ENCODE measurements around the gene ACCSL.

The ACCSL gene

DNA sequence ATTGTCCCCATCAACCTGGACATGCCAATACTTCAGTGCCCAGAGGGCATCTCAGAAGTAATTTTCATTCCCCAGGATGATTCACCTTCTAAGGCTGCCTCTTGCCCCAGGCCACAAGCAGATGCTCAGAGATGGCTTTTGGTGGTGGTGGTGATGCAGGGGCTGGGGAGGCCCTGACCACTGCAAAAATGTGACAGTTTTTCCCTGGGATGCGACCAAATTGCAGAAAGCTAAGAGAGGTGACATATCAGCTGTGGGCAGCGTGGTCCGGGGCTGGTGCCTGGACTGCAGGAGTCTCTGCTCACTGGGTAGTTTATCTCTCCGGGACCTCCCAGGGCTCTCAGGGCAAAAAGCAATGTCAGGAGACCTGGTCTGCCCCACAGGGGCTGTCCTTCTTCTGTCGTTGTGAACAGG lies 39.7 kb upstream of the ACCSL start:
- Histone ChIP-seq H3K27me3 (ENCODE audit: insufficient read depth, low read length) (no peaks in the 10 kb centered on the region), H3K27ac (ENCODE audit: low read depth, low read length) (no peak overlapping the region), H3K9me3 (ENCODE audit: insufficient read depth, low read depth, low read length) (no peaks in the 10 kb centered on the region), H3K4me1 (ENCODE audit: insufficient read depth, low read length) (peaks cover 15% of the 10 kb centered on the region), H3K36me3 (ENCODE audit: insufficient read depth, low read length) (no peaks in the 10 kb centered on the region), H3K4me3 (ENCODE audit: low read length) (no peak overlapping the region), H3K9ac (ENCODE audit: low read depth, low read length) (no peak overlapping the region)
- 87% methylated on average over 5 of the region's 5 CpGs for WGBS

DNA sequence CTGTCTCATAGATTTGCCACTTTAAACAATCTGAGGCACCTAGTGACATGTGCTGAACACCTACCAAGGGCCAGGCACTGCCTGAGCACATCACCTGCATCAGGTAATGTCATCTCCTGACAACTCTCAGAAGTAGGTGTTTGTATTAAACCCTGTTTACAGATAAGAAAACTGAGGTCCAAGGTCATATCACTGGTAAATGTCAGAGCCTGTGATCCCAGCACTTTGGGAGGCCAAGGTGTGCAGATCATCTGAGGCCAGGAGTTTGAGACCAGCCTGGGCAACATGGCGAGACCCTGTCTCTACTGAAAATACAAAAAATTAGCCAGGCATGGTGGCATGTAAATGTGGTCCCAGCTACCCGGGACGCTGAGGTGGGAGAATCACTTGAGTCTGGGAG lies 39.1 kb upstream of the ACCSL start:
- H3K27me3 ChIP-seq (ENCODE audit: insufficient read depth, low read length) = no peaks in the 10 kb centered on the region
- 94% methylated on average over 3 of the region's 3 CpGs for WGBS
- no peaks in the 10 kb centered on the region for H3K36me3 ChIP-seq (ENCODE audit: insufficient read depth, low read length)
- no peak overlapping the region for H3K27ac ChIP-seq (ENCODE audit: low read depth, low read length)
- H3K9ac ChIP-seq (ENCODE audit: low read depth, low read length) = no peak overlapping the region
- peaks cover 15% of the 10 kb centered on the region for H3K4me1 ChIP-seq (ENCODE audit: insufficient read depth, low read length)
- H3K9me3 ChIP-seq (ENCODE audit: insufficient read depth, low read depth, low read length) = no peaks in the 10 kb centered on the region
- H3K4me3 ChIP-seq (ENCODE audit: low read length) = no peak overlapping the region

GRCh38 chr11:44010789-44011251 lies 37.0 kb upstream of the ACCSL start:
- 91% methylated on average over 4 of the region's 4 CpGs for WGBS

GRCh38 chr11:44011797-44012196 lies 36.0 kb upstream of the ACCSL start:
- Histone ChIP-seq H3K4me1 (ENCODE audit: insufficient read depth, low read length) (no peaks in the 10 kb centered on the region), H3K27me3 (ENCODE audit: insufficient read depth, low read length) (no peaks in the 10 kb centered on the region), H3K36me3 (ENCODE audit: insufficient read depth, low read length) (no peaks in the 10 kb centered on the region), H3K27ac (ENCODE audit: low read depth, low read length) (no peak overlapping the region), H3K9ac (ENCODE audit: low read depth, low read length) (no peak overlapping the region), H3K4me3 (ENCODE audit: low read length) (no peak overlapping the region), H3K9me3 (ENCODE audit: insufficient read depth, low read depth, low read length) (no peaks in the 10 kb centered on the region)
- WGBS = 100% methylated on average over 1 of the region's 1 CpG

More at GRCh38 chr11:44010789-44011251, 37.0 kb upstream of the ACCSL start:
- no peak overlapping the region for H3K4me3 ChIP-seq (ENCODE audit: low read length)
- no peaks in the 10 kb centered on the region for H3K27me3 ChIP-seq (ENCODE audit: insufficient read depth, low read length)
- no peaks in the 10 kb centered on the region for H3K9me3 ChIP-seq (ENCODE audit: insufficient read depth, low read depth, low read length)
- H3K9ac ChIP-seq (ENCODE audit: low read depth, low read length) = no peak overlapping the region
- no peaks in the 10 kb centered on the region for H3K36me3 ChIP-seq (ENCODE audit: insufficient read depth, low read length)
- H3K4me1 ChIP-seq (ENCODE audit: insufficient read depth, low read length) = no peaks in the 10 kb centered on the region
- no peak overlapping the region for H3K27ac ChIP-seq (ENCODE audit: low read depth, low read length)

GRCh38 chr11:44014968-44015623 lies 32.7 kb upstream of the ACCSL start:
- Histone ChIP-seq H3K27me3 (ENCODE audit: insufficient read depth, low read length) (peaks cover 3% of the 10 kb centered on the region; the same call in 1 of the 2 replicates), H3K4me3 (ENCODE audit: low read length) (no peak overlapping the region), H3K9ac (ENCODE audit: low read depth, low read length) (no peak overlapping the region), H3K36me3 (ENCODE audit: insufficient read depth, low read length) (no peaks in the 10 kb centered on the region), H3K27ac (ENCODE audit: low read depth, low read length) (no peak overlapping the region), H3K4me1 (ENCODE audit: insufficient read depth, low read length) (no peaks in the 10 kb centered on the region), H3K9me3 (ENCODE audit: insufficient read depth, low read depth, low read length) (no peaks in the 10 kb centered on the region)
- 91% methylated on average over 8 of the region's 8 CpGs for WGBS

DNA sequence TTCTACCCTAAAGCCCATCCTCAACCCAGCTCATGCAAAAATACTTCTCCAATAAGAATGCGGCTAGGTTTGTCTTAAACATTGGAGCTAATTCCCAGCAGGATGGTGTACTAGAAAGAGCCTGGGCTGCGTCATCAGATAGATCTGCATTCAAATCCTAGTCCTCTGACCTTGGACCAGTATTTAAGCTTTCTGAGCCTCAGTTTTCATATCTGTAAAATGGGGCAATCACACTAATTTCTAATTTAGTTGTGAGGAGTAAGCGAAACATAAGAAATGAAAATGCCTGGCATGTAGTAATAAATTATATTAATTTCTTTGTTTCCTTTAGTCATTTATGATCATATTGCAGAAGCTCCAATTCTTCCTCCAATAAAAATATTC lies 32.2 kb upstream of the ACCSL start:
- H3K4me3 ChIP-seq (ENCODE audit: low read length) = no peak overlapping the region
- 94% methylated on average over 2 of the region's 3 CpGs for WGBS
- no peaks in the 10 kb centered on the region for H3K9me3 ChIP-seq (ENCODE audit: insufficient read depth, low read depth, low read length)
- peaks cover 3% of the 10 kb centered on the region; the same call in 1 of the 2 replicates for H3K27me3 ChIP-seq (ENCODE audit: insufficient read depth, low read length)
- H3K9ac ChIP-seq (ENCODE audit: low read depth, low read length) = no peak overlapping the region
- H3K4me1 ChIP-seq (ENCODE audit: insufficient read depth, low read length) = no peaks in the 10 kb centered on the region
- no peaks in the 10 kb centered on the region for H3K36me3 ChIP-seq (ENCODE audit: insufficient read depth, low read length)
- no peak overlapping the region for H3K27ac ChIP-seq (ENCODE audit: low read depth, low read length)

DNA sequence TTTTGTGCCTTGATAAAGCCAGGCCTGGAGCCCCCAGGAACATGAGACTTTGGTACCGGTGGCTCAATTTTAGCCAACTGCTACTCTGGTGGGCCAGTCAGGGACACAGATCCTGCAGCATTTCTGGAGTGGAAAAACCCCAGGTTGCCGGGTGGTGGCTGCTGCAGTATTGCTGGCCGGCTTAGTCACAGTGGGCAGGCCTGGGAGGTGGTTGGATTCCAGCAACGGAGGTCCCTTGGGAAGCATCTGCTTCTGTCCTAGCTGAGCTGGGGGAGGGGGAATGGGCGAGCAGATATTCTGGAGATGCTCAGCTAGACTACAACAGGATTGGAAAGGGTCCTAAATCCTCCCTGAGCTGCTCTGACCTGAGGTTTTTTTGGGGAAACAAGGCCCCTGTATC lies 31.6 kb upstream of the ACCSL start:
- no peaks in the 10 kb centered on the region for H3K9me3 ChIP-seq (ENCODE audit: insufficient read depth, low read depth, low read length)
- no peak overlapping the region for H3K4me3 ChIP-seq (ENCODE audit: low read length)
- 70% methylated on average over 5 of the region's 5 CpGs for WGBS
- no peak overlapping the region for H3K9ac ChIP-seq (ENCODE audit: low read depth, low read length)
- H3K36me3 ChIP-seq (ENCODE audit: insufficient read depth, low read length) = no peaks in the 10 kb centered on the region
- no peaks in the 10 kb centered on the region for H3K4me1 ChIP-seq (ENCODE audit: insufficient read depth, low read length)
- H3K27ac ChIP-seq (ENCODE audit: low read depth, low read length) = no peak overlapping the region
- H3K27me3 ChIP-seq (ENCODE audit: insufficient read depth, low read length) = peaks cover 3% of the 10 kb centered on the region; the same call in 1 of the 2 replicates

- 93% methylated on average over 2 of the region's 2 CpGs for WGBS
- Histone ChIP-seq H3K9me3 (ENCODE audit: insufficient read depth, low read depth, low read length) (no peaks in the 10 kb centered on the region), H3K4me3 (ENCODE audit: low read length) (no peak overlapping the region), H3K4me1 (ENCODE audit: insufficient read depth, low read length) (no peaks in the 10 kb centered on the region), H3K9ac (ENCODE audit: low read depth, low read length) (no peak overlapping the region), H3K36me3 (ENCODE audit: insufficient read depth, low read length) (no peaks in the 10 kb centered on the region), H3K27me3 (ENCODE audit: insufficient read depth, low read length) (peaks cover 3% of the 10 kb centered on the region; the same call in 1 of the 2 replicates), H3K27ac (ENCODE audit: low read depth, low read length) (no peak overlapping the region)
Measured at GRCh38 chr11:44016546-44017442, 31.0 kb upstream of the ACCSL start.

GRCh38 chr11:44017443-44018126 lies 30.2 kb upstream of the ACCSL start:
- no peaks in the 10 kb centered on the region for H3K9me3 ChIP-seq (ENCODE audit: insufficient read depth, low read depth, low read length)
- H3K27ac ChIP-seq (ENCODE audit: low read depth, low read length) = no peak overlapping the region
- no peaks in the 10 kb centered on the region for H3K4me1 ChIP-seq (ENCODE audit: insufficient read depth, low read length)
- no peak overlapping the region for H3K9ac ChIP-seq (ENCODE audit: low read depth, low read length)
- 86% methylated on average over 3 of the region's 3 CpGs for WGBS
- H3K4me3 ChIP-seq (ENCODE audit: low read length) = no peak overlapping the region
- H3K27me3 ChIP-seq (ENCODE audit: insufficient read depth, low read length) = peaks cover 3% of the 10 kb centered on the region; the same call in 1 of the 2 replicates
- H3K36me3 ChIP-seq (ENCODE audit: insufficient read depth, low read length) = no peaks in the 10 kb centered on the region

GRCh38 chr11:44018127-44018521 lies 29.7 kb upstream of the ACCSL start:
- no peaks in the 10 kb centered on the region for H3K9me3 ChIP-seq (ENCODE audit: insufficient read depth, low read depth, low read length)
- no peaks in the 10 kb centered on the region for H3K36me3 ChIP-seq (ENCODE audit: insufficient read depth, low read length)
- no peak overlapping the region for H3K4me3 ChIP-seq (ENCODE audit: low read length)
- peaks cover 3% of the 10 kb centered on the region; the same call in 1 of the 2 replicates for H3K27me3 ChIP-seq (ENCODE audit: insufficient read depth, low read length)
- no peak overlapping the region for H3K9ac ChIP-seq (ENCODE audit: low read depth, low read length)
- no peak overlapping the region for H3K27ac ChIP-seq (ENCODE audit: low read depth, low read length)
- no peaks in the 10 kb centered on the region for H3K4me1 ChIP-seq (ENCODE audit: insufficient read depth, low read length)
- WGBS = 37% methylated on average over 4 of the region's 4 CpGs

DNA sequence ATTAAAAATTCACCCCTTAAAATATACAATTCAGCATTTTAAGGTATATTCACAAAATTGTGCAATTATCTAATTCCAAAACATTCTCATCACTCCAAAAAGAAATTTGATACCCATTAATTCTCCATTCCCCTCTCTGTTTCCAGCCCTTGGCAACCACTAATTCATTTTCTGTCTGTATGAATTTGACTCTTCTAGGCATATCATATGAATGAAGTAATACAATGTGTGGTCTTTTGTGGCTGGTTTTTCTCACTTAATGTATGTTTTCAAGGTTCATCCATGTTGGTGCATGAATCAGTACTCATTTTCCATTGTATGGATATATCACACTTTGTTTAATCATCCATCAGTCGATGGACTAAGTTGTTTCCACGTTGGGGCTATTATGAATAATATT lies 29.0 kb upstream of the ACCSL start:
- H3K27me3 ChIP-seq (ENCODE audit: insufficient read depth, low read length) = peaks cover 3% of the 10 kb centered on the region; the same call in 1 of the 2 replicates
- WGBS = 91% methylated on average over 2 of the region's 2 CpGs

More for the DNA sequence above, 29.0 kb upstream of the ACCSL start:
- H3K4me1 ChIP-seq (ENCODE audit: insufficient read depth, low read length) = no peaks in the 10 kb centered on the region
- H3K27ac ChIP-seq (ENCODE audit: low read depth, low read length) = no peak overlapping the region
- no peak overlapping the region for H3K9ac ChIP-seq (ENCODE audit: low read depth, low read length)
- H3K9me3 ChIP-seq (ENCODE audit: insufficient read depth, low read depth, low read length) = no peaks in the 10 kb centered on the region
- no peak overlapping the region for H3K4me3 ChIP-seq (ENCODE audit: low read length)
- H3K36me3 ChIP-seq (ENCODE audit: insufficient read depth, low read length) = no peaks in the 10 kb centered on the region
